GM18498 (cell line): ENCODE data around the gene PAX5.

ENCODE experiments used
- ATAC-seq: cut with Tn5 transposase; IDR thresholded peaks from one replicate; pipeline ENCODE4 v1.9.1; 2021; ENCODE audit warnings: mild to moderate bottlenecking, moderate library complexity; ENCODE audit not compliant: unreplicated experiment

The PAX5 gene

DNA sequence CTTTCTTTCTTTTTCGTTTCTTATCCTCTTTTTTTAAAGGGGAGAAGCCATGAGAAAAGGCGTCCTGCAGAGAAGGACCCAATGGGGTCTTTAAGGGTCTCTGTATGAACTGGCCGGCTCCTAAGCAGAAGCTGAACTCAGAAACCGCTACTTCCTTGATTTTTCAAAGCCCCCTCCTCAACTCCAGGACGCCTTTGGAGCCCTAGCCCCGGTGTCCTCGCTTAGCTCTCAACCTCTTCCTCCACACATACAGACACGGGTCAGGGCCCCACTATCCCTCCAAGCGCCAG, 8.3 kb downstream of the PAX5 start:
- ATAC-seq: no peak

DNA sequence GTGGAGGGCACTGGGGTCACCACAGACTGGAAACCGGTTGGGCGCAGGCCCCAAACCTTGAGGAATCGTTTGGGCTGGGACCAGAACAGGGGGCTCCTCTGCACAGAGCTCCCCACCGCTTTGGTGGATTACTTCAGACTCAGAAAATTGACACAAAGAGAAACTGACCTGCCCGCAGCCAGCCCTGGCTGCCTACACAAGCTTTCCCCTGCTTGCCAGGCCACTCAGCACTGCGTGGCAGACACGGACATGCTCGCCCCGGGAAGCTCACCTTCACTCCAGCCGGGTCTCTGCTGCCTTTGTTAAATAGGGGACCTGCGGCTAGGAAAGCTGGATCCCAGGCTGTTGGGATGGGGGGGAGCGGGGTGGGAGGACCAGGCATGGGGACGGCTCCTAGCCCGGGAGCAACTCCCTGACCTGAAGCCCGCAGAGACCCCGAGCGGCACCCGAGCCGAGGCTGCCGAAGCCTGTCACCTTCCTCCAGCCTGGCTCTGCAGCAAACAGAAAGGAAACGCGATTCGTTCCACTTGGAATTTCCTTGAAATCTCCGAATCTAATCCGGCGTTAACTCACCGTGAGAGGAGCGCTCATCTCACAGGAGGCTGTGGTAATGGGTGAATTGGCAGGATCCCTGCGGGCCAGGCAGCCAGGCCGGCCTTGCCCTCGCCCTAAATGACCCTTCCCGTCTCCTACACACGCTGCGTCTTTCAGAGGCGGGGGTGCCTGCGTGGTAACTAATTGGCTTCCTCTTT, 8.8 kb downstream of the PAX5 start:
- ATAC-seq: no peak

DNA sequence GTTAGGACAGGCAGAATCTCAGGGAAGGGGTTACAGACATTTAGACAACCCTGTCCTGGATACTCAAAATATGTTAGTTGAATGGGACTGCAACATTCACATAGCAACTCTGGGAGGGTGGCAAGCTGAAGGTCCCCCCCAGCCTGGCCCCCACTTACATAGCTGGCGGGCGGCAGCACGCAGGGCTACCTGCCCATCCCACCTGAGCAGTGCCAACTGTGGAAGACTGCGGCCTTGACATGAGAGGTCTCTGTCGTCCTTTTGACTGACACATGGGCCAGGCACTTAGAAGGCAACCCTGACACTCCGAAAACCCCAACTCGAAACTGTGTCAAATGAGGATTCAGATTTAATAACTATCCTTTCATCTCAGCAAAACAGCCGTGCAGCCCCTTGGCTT, 16.5 kb downstream of the PAX5 start:
- no peak for ATAC-seq

DNA sequence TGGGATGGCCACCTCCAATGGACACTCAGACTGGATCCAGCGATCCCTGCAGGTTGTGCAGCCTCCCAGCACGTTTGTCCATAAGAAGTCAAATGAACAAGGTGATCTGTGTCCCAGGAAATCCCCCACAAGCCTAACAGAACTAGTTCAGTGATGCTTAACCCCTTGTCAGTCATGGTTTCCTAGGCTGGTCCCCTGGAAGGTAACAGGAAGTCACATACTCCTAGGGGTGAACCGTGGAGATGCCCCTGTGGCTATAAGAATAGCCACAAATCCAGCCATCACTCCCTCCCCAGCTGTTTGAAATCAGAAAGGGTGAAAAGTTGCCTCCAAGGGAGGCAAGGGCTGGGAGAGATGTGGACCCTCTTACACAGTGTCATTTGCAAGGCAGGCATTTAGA, 22.5 kb downstream of the PAX5 start:
- ATAC-seq: no peak

DNA sequence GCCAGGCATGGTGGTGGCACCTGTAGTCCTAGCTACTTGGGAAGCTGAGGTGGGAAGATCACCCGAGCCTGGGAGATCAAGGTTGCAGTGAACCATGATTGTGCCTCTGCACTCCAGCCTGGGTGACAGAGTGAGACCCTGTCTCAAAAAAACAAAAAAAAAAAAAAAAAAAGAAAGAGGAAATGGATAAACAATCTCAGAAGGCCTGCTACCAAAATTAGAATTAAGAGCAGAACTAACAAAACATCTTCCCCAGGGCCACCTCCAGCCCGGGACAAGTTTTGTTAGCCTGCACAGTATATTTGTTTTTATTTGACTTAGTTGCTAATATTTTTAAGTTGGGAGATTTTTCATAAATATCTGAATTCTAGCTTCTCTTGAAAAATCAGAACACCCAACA, 23.1 kb downstream of the PAX5 start:
- no peak for ATAC-seq

DNA sequence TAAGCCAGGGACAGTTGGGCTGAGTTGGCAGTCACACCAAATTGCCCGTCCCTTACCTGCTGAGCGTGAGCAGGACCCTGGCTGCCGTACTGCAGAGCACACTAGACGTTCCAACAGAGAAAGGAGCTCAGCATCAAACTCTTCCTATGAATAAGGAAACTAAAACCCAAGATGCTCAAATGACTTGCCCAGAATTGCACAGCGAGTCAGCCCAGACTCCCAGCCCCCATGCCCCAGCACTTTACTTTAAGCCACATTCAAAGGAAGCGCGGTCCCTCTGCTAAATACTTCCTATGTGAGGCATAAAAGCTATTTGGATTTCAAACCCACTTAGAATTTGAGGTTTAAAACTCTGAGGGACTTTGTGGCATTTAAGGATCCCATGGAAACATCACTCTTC, 23.9 kb downstream of the PAX5 start:
- no peak for ATAC-seq

DNA sequence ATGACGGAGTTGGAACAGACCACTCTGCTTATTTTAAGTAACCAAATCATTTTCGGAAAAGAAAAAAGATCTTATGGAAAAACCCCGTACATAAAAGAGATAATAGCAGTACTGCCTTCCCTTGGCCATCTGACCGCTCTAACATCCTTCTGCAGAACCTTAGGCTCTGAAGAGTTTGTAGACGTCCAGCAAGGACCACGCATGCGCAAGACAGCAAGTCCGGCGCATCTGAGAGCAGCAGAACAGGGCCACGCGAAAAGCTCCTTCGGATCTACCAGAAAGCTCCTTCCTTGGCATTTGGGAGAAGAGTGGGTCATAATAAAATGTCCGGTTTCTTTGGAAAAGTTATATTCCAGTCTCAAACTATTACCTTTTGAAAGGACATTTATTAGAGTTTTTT, 26.8 kb downstream of the PAX5 start:
- no peak for ATAC-seq

DNA sequence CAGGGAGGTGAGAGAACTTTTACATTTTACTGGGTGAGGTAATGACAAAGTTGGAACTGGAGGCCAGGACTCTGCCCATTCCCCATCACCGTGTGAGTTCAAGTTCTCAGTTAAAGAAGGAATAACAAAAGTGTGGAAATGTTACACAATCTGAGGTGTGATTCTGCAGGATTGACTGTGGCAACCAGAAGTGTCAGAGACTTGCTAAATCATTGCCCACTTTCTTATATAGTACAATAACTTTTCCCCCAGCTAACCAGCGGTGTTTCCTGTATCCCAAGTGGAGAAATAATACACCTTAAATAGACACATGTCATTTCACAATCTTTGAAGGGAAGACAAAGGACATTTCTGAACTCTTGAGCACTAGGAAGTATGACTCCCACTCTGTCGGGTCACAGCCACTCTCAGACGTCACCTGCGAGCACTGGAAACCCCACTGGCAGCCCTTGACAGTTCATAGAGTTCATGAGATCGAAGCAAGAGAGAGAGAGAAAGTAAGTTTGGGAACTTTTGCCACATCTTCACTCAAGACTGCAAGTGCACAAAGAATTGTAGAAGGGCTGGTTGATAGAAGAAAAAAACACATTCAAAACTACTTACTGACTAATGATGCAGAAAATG, 28.4 kb downstream of the PAX5 start:
- no peak for ATAC-seq

DNA sequence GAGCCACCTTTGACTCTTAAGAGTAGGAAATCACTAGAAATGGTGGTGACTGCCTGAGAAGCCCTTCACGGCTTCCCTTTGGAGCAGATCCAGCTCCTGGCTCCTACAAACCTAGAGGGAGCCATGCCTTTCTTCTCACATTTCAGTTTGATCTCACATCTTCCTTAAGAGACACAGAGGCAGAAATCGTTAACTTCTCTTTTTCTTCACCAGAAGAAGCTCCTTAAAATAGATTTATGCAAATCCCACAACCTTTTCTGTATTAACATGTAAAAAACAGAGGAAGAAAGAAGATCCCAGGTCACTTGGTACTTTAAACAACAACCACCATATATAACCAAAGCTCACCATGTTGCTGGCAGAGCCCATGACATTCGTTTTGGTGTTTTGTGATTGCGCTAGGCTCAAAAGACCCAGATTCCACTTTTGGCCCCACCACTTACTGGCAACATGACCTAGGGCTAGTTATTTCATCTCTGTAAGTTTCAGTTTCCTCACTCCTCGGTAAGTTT, 29.6 kb downstream of the PAX5 start:
- peak; percentile 36 for ATAC-seq

DNA sequence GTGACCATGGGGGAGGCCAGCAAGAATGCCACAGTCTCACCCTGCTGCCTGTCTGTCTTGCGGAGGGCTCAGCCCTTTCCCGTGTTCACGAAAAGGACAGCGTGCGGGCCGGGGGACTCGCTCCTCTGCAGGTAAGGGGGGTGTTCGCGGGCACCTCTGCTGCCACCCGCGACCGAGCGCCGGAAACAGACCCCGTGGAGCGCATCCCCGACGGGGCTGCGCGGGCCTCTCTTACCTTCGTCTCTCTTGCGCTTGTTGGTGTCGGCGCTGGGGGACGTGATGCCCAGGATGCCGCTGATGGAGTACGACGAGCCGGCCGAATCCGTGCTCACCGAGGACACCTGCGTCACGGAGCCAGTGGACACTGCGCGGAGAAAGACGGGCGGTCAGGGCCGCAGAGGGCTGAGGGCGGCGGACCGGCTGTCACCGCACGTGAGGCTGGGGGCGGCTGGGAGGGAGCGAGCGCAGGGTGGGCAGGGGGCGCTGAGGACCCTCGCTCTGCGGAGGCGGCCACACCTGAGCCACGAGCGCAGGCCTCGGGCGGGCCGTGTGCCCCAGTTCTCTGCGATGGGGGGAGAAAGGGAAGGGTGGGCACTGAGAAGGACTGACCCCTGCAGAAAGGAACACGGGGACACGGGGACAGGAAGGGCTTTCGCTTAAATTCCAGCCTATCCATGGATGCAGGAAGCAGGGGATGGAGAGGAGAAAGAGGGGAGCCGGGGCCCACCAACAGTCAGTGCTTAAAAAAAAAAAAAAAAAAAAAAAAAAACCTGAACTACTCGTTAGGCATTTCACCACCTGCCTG, 31.5 kb downstream of the PAX5 start:
- no peak for ATAC-seq

DNA sequence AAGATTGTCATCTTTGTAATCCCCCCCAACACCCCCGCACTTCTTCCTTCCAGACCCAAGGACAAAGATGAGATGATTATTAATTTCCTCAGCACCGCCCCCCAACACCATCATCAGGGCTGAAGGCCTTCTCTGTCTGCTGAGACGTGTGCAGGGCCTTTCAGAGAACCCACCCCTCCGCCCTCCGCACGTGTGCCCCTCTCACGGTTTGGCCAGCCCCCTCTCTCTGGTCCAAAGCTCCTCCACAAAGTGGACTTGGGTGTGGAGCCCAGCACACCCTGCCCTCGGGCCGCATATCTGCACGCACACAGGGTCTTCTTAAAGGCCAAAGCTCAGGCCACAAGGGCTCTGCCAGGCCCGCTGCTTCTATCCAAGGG, 32.0 kb downstream of the PAX5 start:
- no peak for ATAC-seq

DNA sequence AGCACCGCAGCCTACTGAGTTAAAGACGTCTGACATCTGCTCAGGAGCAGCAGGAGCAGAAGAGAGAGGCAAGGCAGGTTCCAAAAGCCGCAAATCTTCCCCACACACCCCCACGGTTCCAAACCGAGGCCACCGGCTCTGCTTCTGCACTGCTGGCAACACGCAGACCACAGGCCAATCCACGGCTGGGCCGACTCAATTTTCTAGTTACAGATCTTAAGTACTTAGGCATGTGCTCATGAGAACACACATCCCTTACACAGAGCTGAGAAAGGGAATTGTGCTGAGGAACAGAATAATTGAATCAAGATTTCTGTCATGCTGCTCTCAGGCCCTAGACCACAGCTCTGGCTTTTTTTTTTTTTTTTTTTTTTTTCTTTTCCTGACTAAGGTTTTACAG, 32.6 kb downstream of the PAX5 start:
- no peak for ATAC-seq

DNA sequence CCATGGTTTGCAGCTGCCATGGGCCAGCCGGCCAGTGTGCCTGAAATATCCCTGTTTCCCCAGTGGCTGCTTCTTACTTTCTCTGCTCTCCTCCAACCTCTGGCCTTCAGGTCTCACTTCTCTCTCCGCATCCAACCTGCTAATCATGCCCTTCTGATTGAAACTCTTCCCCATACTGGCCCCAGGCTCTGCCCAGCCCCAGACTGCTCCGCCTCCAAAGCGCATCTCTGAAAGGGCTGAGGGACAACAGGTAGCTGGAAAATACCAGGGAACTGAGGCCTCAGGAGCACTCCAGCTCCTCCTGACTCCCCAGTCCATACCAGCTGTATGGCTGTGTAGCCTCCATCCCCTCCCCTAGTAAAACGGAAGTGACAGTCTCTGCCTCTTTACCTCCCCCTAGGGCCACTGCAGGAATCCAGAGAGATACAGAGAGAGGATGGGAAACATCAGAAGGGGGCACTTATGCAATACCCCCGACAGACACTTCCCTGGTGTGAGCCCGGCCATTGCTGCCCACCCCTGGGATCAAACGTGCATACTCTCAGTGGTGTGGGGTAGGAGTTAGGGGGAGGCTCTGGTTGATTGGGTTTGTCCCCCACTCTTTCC, 34.2 kb downstream of the PAX5 start:
- ATAC-seq: no peak

DNA sequence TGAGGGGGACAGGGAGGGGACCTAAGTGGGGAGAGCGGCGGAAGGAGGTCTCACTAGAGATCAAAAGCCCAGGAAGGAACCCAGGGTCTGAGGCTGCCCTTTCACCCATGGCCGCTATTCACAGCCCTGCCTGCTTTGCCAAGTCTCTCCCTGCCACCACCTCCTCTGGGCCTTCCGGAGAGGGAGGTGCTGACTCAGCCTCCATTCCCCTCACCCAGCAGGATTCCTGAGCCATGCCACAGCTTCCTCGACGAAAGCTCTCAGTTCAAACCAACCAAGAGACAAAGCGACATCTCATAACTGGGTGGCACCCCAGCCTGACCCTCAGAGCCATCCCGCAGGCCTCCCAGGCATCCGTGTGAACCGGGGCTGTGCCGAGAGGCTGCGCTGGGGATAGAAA, 36.7 kb downstream of the PAX5 start:
- no peak for ATAC-seq

DNA sequence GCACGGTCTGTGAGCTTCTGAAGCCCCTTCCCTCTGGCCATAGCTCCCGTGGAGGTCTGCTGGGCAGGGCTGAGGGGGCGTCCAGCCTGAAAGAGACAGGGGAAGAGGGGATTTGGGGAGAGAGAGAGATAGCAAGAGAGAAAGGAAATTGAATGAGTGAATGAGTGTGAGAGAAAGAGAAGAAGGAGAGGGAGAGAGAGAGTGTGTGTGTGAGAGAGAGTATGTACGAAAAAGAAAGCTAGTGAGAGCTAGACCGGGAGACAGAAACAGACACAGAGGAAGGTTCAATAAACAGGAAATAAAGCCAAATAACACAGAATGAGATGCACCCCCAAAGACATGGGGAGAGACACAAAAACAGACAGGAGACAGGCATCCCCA, 37.4 kb downstream of the PAX5 start:
- ATAC-seq: no peak

DNA sequence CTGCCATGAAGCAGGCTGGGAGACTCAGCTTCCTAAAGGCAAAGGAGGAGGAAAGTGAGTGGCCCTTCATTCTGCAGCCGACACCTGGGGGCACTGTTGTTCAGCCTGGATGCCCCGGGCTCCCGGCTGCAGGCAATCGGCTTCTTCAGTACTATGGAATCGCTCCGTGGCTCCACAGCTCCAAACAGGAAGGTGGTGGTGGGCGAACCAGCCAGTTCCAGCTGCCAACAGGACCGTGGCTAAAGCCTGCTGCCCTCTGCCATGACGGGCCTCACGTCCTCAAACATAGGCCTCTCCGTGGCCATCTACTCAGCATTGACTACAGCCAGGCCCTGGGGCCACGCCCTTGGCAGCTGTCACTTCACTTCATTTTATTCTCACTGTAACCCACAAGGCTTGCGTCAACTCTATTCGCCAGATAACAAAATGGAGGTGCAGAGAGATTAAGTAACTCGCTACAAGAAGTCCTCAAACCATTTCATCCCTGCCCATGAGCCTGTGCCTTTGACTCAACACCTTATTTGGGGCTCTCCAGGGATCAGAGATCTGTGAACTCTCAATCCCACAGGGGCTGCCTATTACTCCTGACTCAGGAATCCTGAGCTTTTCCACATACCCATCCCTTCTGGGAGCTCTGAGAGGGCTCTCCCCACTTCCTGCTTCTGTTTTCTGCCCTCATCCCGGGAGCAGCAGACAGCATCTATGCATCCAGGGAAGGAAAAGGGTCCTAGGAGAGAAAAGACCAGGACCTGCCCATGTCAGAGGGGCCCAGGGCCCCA, 38.0 kb downstream of the PAX5 start:
- peak; percentile 29 for ATAC-seq

DNA sequence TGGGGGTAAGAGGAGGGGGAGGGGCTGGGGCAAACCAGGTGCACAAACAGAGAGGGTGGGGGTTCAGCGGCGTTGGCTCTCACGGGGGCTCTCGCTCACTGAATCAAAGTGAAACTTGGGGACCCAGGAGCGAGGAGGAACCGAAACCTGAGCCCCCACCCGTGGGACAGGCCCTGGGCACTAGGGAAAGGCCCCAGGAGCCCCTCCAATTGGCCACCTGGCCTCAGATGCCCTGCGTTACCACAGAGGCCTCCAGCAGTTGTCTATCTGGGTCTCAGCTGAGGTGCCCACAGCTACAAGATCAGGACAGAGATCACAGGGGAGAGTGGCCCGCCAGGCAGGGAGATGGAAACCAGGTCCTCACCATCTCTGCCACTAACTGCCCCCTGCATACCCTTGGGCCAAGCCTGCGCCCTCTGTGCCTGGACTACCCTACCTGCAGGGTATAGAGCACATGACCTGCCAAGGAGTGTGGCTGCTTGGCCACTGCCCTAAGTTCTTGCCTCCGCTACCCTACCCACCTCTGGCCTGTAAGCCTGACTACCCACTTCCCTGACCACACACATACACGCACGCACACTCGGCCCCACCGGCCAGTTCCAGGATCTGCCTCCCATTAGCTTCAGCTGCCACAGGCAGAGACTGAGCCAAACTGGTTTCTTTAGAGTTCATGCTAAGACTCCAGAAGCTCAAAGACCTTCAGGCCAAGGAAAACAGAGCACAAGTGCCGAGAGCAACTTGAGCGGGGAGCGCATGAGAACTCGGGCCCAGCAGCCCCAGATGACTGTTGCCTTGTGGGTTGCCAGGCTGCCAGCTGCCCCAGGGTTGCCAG, 39.9 kb downstream of the PAX5 start:
- ATAC-seq: peak; percentile 63

DNA sequence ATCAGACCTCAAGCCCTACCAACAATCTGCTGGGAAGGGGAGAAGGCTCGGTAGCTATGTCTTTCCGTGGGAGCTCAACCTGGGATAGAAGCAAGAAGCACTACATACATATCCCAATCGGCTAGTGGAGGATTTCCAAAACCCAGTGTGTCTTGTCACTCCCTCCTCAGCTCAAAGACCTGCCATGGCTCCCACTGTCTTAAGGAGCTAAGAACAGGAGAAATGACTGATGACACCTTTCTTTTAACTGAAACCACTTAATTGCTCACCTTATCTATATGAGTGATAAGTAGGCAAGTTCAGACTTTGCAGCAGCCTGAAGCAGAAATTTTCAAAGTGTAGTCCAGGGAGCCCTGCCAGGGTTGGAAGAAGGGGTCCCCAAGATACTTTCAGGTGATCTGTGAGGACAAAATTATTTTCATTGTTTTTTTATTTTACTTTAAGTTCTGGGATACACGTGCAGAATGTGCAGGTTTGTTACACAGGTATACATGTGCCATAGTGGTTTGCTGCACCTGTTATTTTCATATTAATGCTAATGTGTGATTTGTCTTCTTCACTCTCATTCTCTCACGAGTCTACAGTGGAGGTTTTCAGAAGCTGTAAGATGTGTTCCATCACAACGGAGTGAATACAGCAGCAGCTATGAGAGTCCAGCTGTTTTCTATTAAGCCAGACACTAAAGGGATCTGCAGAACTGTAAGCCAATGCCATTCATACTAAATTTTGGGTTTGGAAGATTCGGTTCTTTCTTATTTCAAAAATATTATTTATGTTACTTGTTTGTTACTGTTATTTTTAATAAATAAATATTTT, 41.4 kb downstream of the PAX5 start:
- ATAC-seq: no peak

DNA sequence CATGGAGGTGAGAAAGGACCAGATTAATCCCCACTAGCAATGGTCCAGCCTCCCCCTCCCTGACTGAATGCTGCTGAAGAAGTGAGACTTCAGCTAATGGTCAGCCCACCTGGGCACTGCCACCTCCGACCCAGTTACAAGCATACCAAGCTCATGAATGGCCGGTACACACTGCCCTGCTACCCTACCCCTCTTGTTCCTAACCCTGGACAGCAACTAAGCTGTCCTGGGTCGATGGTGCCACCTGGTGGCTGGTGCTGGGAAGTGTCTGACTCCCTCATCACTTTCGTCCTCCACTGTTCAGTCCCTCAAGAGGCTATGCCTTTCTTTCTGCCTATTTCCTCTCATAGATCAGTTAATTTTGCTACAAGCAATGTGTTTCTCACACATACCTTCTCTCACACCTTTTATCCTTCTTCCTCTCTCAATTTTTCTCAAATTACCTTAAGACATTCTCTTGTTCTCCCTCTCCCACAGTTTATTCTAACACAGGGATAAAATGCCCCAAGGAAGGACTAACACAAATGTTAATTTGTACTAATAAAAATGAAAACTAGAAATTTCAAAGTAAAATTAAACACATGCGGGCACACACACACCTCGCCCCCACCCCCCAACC, 42.4 kb downstream of the PAX5 start:
- no peak for ATAC-seq
